ENCODE results near the gene ZBTB25. TPM values are rescaled to one million over a fixed set of nuclear protein-coding genes. Genes with fewer than 3 reads are reported as not detected.

Gene ZBTB25
- polyA plus RNA-seq, 1 donor (not counting 4 experiments of a cell fraction or from before 2014, with no cell fraction given): 6.8 TPM

DNA sequence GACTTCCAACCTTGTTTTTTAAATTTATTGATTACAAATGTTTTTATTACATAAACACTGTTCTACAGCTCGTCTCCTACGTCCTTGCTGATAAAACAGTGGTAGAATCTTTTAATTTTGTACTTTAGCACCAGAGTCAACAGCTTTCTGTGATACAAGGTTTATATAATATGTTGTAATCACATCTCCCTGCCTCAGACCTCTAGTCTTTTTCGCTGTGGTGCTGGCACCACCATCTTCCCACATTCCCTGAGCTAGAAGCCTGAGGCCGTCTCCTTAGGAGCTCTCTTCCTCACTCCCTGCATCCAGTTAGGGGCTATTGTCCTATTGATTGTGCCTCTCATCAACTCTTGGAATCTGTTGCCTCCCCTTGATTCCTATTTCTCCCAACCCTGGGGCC is 98.3 kb downstream of the ZBTB25 start:
- no peak for DNase-seq (ENCODE audit: low read depth, low spot score)
- TF ChIP-seq, protein P1, sequence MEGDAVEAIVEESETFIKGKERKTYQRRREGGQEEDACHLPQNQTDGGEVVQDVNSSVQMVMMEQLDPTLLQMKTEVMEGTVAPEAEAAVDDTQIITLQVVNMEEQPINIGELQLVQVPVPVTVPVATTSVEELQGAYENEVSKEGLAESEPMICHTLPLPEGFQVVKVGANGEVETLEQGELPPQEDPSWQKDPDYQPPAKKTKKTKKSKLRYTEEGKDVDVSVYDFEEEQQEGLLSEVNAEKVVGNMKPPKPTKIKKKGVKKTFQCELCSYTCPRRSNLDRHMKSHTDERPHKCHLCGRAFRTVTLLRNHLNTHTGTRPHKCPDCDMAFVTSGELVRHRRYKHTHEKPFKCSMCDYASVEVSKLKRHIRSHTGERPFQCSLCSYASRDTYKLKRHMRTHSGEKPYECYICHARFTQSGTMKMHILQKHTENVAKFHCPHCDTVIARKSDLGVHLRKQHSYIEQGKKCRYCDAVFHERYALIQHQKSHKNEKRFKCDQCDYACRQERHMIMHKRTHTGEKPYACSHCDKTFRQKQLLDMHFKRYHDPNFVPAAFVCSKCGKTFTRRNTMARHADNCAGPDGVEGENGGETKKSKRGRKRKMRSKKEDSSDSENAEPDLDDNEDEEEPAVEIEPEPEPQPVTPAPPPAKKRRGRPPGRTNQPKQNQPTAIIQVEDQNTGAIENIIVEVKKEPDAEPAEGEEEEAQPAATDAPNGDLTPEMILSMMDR (optimal IDR thresholded peaks at IDR 0.05 in 1 of 3, IDR thresholded peaks at IDR 0.05 in 1 of 3, conservative IDR thresholded peaks at IDR 0.05 in 1 of 3; ENCODE audit: extremely low read depth in 1 of 3, insufficient read depth in 2 of 3, low read length in 3 of 3): no peak
- TF ChIP-seq EZH2 (IDR thresholded peaks at IDR 0.05; ENCODE audit: low read length): no peak
- Histone ChIP-seq H3K27me3 (ENCODE audit: control insufficient read depth, extremely low read depth, insufficient read depth, low read length) (no peaks in the 10 kb centered on the region), H3K9me1 (ENCODE audit: control insufficient read depth, extremely low read depth, insufficient read depth, low read length) (no peaks in the 10 kb centered on the region), H3K4me3 (ENCODE audit: control insufficient read depth in 2 of 3, extremely low read depth in 1 of 3, insufficient read depth in 2 of 3, low read depth in 1 of 3, low read length in 3 of 3) (no peak overlapping the region), H3K79me2 (ENCODE audit: control insufficient read depth, insufficient read depth, low read length) (peaks cover 29% of the 10 kb centered on the region), H3K9me3 (ENCODE audit: control insufficient read depth, low read depth, low read length) (no peaks in the 10 kb centered on the region), H4K20me1 (ENCODE audit: control insufficient read depth, extremely low read depth, insufficient read depth, low read length) (no peaks in the 10 kb centered on the region), H3K36me3 (ENCODE audit: control insufficient read depth in 2 of 2, extremely low read depth in 1 of 2, insufficient read depth in 2 of 2, low read length in 2 of 2) (peaks cover 10 to 11% of the 10 kb centered on the region in 2 experiments), H3K4me2 (ENCODE audit: control insufficient read depth, extremely low read depth, insufficient read depth, low read depth, low read length) (no peak overlapping the region), H3K4me1 (ENCODE audit: control insufficient read depth, extremely low read depth, insufficient read depth, low read length) (peaks cover 6% of the 10 kb centered on the region), H2AFZ (ENCODE audit: control insufficient read depth, low read length) (no peak overlapping the region), H3K27ac (ENCODE audit: control insufficient read depth, insufficient read depth, low read length) (no peak overlapping the region), H3K9ac (ENCODE audit: control insufficient read depth, extremely low read depth, insufficient read depth, low read length) (no peak overlapping the region)
- dilution Hi-C loops (cut with MboI; ENCODE audit: extremely low pct_ligation_motif_present, low sequenced_read_pairs): no loop called here
- FAIRE-seq: no peak

DNA sequence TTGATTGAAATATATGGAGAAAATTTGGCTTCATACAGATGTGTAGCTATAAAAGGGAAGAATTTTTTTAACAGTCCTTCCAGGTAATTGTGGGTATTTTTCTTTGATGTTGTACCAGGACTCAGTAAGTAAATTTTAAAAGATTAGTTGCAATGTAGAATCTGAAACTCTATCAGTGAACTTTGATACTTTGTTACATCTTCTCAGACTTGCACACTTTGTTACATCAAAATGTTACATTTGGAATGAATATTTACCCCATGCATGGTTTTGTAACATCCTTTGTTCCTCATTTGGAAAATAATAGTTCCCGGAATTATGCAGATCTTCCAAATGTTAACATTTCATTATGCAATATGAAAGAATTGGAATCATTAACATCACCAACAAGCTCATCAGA is 101.7 kb downstream of the ZBTB25 start:
- no peak overlapping the region for H2AFZ ChIP-seq (ENCODE audit: control insufficient read depth, low read length)
- no peak for TF ChIP-seq EZH2 (IDR thresholded peaks at IDR 0.05; ENCODE audit: low read length)
- TF ChIP-seq, protein P1 (optimal IDR thresholded peaks at IDR 0.05 in 1 of 3, IDR thresholded peaks at IDR 0.05 in 1 of 3, conservative IDR thresholded peaks at IDR 0.05 in 1 of 3; ENCODE audit: extremely low read depth in 1 of 3, insufficient read depth in 2 of 3, low read length in 3 of 3): no peak
- dilution Hi-C loops (cut with MboI; ENCODE audit: extremely low pct_ligation_motif_present, low sequenced_read_pairs): no loop called here
- H3K27ac ChIP-seq (ENCODE audit: control insufficient read depth, insufficient read depth, low read length): no peak overlapping the region
- DNase-seq (ENCODE audit: low read depth, low spot score) (no peak), FAIRE-seq (no peak)
- no peak overlapping the region for H3K9ac ChIP-seq (ENCODE audit: control insufficient read depth, extremely low read depth, insufficient read depth, low read length)
- H3K4me1 ChIP-seq (ENCODE audit: control insufficient read depth, extremely low read depth, insufficient read depth, low read length): no peaks in the 10 kb centered on the region
- no peak overlapping the region for H3K4me3 ChIP-seq (ENCODE audit: control insufficient read depth in 2 of 3, extremely low read depth in 1 of 3, insufficient read depth in 2 of 3, low read depth in 1 of 3, low read length in 3 of 3)
- H3K36me3 ChIP-seq (ENCODE audit: control insufficient read depth in 2 of 2, extremely low read depth in 1 of 2, insufficient read depth in 2 of 2, low read length in 2 of 2): peaks cover 7 to 11% of the 10 kb centered on the region in 2 experiments
- H3K9me3 ChIP-seq (ENCODE audit: control insufficient read depth, low read depth, low read length): no peaks in the 10 kb centered on the region
- no peak overlapping the region for H3K4me2 ChIP-seq (ENCODE audit: control insufficient read depth, extremely low read depth, insufficient read depth, low read depth, low read length)
- no peaks in the 10 kb centered on the region for H3K9me1 ChIP-seq (ENCODE audit: control insufficient read depth, extremely low read depth, insufficient read depth, low read length)
- H4K20me1 ChIP-seq (ENCODE audit: control insufficient read depth, extremely low read depth, insufficient read depth, low read length): no peaks in the 10 kb centered on the region
- peaks cover 44% of the 10 kb centered on the region for H3K79me2 ChIP-seq (ENCODE audit: control insufficient read depth, insufficient read depth, low read length)
- H3K27me3 ChIP-seq (ENCODE audit: control insufficient read depth, extremely low read depth, insufficient read depth, low read length): no peaks in the 10 kb centered on the region
